Ishikawa (cell line): Measurements from ENCODE around the gene TNIK.

Source experiments
- CEBPB ChIP-seq: IDR thresholded peaks from 2 replicates; pipeline ENCODE4 v1.6.1; 2012
- CREB1 ChIP-seq: IDR thresholded peaks from 2 replicates; pipeline ENCODE4 v1.6.1; 2012; ENCODE audit warnings: low read depth
- EGR1 ChIP-seq: IDR thresholded peaks from 2 replicates; pipeline ENCODE4 v1.6.1; 2012
- EP300 ChIP-seq: IDR thresholded peaks from 2 replicates; pipeline ENCODE4 v1.6.1; 2012; ENCODE audit warnings: borderline replicate concordance
- FOXM1 ChIP-seq: IDR thresholded peaks from 2 replicates; pipeline ENCODE4 v1.6.1; 2012; ENCODE audit warnings: low read depth, borderline replicate concordance
- MAX ChIP-seq: IDR thresholded peaks from 2 replicates; pipeline ENCODE4 v1.6.1; 2012
- NFIC ChIP-seq: IDR thresholded peaks from 2 replicates; pipeline ENCODE4 v1.6.1; 2012
- RAD21 ChIP-seq: IDR thresholded peaks from 2 replicates; pipeline ENCODE4 v1.6.1; 2012; ENCODE audit warnings: low read depth
- TAF1 ChIP-seq: IDR thresholded peaks from 2 replicates; pipeline ENCODE4 v1.6.1; 2012; ENCODE audit warnings: low read depth, mild to moderate bottlenecking
- TCF12 ChIP-seq: IDR thresholded peaks from 2 replicates; pipeline ENCODE4 v1.6.1; 2012; ENCODE audit warnings: low read depth
- TEAD4 ChIP-seq: IDR thresholded peaks from 2 replicates; pipeline ENCODE4 v1.6.1; 2012
- YY1 ChIP-seq: IDR thresholded peaks from 2 replicates; pipeline ENCODE4 v1.6.1; 2012; ENCODE audit warnings: low read depth
- ZBTB7A ChIP-seq: IDR thresholded peaks from 2 replicates; pipeline ENCODE4 v1.6.1; 2012; ENCODE audit warnings: low read depth
- TF ChIP-seq, protein P1 (sequence below): IDR thresholded peaks from 2 replicates; pipeline ENCODE4 v1.6.1; 2012
- TF ChIP-seq, protein P2 (sequence below): IDR thresholded peaks from 2 replicates; pipeline ENCODE4 v1.6.1; 2012; ENCODE audit warnings: low read depth, mild to moderate bottlenecking

The TNIK gene

DNA sequence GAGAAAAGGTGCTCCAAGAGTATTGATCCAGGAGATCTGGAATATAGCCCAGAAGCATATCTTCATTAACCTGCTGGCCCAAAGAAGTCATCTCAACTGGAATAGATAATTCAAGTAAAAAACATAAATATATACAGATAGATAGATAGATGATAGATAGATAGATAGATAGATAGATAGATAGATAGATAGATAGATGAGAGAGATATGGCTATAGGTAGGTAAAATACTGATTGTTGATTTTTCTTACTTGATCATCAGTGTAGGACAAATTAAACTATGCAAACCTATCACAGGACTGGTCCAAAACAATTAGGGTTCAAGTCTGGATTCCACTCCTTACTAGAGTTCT lies 83.6 kb downstream of the TNIK start:
- TF ChIP-seq TAF1 = no peak
- no peak for TF ChIP-seq RAD21
- no peak for TF ChIP-seq TEAD4
- no peak for TF ChIP-seq TCF12
- TF ChIP-seq, protein P1, sequence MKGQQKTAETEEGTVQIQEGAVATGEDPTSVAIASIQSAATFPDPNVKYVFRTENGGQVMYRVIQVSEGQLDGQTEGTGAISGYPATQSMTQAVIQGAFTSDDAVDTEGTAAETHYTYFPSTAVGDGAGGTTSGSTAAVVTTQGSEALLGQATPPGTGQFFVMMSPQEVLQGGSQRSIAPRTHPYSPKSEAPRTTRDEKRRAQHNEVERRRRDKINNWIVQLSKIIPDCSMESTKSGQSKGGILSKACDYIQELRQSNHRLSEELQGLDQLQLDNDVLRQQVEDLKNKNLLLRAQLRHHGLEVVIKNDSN = no peak
- no peak for TF ChIP-seq CREB1
- TF ChIP-seq NFIC = no peak

DNA sequence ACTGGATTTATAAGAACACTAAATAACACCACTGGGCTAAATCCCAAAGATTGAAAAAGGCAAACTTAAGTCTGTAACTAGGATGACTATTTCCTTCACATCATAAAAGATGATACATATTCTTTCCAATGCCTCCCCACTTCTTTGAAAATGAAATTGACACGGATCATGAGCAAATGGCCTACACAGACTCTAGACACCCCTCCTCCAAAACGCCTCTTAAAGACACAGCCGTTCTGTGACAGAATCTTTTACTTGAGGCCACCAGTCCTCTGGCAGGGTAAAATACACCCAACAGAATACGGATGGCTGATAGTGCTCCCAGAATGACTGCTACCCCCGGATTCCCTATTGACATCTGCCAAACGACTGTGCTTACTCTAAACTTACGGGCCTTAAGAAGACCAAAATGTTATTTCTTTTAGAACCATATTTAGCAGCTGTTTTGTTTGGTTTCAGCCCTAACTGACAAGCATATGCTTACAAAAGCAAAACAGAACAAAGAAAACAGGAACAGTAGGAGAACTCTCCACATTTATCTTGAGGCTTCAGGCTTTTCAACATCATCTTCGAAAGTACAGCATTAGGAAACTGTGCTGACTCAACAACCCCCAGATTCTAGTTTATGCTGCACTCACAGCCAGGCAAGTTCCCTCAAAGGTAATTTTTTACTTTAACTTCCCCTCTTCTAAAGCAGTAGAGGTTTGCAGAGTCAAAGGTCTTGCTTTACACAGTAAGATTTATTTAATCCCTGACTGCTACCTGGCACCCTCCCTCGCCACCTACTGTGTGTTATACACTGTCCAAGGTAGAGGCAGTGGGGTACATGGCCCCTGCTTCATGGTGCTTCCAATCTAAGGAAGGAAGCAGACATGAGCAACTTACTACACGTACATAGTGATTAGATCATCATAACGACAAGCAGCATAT lies 84.3 kb downstream of the TNIK start:
- TF ChIP-seq, protein P2, sequence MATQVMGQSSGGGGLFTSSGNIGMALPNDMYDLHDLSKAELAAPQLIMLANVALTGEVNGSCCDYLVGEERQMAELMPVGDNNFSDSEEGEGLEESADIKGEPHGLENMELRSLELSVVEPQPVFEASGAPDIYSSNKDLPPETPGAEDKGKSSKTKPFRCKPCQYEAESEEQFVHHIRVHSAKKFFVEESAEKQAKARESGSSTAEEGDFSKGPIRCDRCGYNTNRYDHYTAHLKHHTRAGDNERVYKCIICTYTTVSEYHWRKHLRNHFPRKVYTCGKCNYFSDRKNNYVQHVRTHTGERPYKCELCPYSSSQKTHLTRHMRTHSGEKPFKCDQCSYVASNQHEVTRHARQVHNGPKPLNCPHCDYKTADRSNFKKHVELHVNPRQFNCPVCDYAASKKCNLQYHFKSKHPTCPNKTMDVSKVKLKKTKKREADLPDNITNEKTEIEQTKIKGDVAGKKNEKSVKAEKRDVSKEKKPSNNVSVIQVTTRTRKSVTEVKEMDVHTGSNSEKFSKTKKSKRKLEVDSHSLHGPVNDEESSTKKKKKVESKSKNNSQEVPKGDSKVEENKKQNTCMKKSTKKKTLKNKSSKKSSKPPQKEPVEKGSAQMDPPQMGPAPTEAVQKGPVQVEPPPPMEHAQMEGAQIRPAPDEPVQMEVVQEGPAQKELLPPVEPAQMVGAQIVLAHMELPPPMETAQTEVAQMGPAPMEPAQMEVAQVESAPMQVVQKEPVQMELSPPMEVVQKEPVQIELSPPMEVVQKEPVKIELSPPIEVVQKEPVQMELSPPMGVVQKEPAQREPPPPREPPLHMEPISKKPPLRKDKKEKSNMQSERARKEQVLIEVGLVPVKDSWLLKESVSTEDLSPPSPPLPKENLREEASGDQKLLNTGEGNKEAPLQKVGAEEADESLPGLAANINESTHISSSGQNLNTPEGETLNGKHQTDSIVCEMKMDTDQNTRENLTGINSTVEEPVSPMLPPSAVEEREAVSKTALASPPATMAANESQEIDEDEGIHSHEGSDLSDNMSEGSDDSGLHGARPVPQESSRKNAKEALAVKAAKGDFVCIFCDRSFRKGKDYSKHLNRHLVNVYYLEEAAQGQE = peak; percentile 46; the same call in 1 of the 2 replicates
- no peak for TF ChIP-seq CREB1
- TF ChIP-seq NFIC = no peak
- no peak for TF ChIP-seq ZBTB7A

DNA sequence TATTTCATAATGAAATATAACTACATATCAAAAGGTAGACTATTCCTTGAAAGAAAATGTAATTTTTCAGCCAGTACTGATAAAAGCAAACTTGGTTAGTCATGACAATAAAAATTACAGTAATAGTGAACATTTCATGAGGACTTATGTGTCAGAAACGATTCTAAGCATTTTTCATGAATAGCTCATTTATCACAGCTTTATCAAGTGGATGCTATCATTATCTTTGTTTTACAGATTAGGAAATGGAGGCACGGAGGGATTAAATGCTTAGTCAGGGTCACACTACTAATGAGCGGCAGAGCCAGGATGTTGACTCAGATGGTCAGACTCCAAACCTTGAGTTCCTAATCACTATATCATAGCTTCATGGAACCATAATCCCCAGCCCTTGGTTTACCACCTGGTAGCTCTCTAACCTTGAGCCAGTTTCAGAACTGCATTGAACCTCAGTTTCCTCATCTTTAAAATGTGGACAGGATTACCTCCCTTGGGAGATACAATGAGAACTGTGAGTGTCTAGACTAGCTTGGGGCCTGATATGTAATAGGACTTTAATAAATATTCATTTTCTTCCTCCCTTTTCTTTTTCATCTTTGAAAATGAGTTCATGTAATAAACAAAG lies 85.4 kb downstream of the TNIK start:
- no peak for TF ChIP-seq YY1
- TF ChIP-seq MAX = no peak
- no peak for TF ChIP-seq CEBPB
- no peak for TF ChIP-seq NFIC
- TF ChIP-seq, protein P2 = no peak
- no peak for TF ChIP-seq CREB1
- no peak for TF ChIP-seq TAF1
- TF ChIP-seq ZBTB7A = no peak
- TF ChIP-seq TEAD4 = no peak
- TF ChIP-seq EGR1 = no peak
- TF ChIP-seq TCF12 = no peak
- TF ChIP-seq, protein P1 = no peak
- no peak for TF ChIP-seq EP300
- no peak for TF ChIP-seq RAD21
- no peak for TF ChIP-seq FOXM1

- TF ChIP-seq, protein P1 = no peak
- TF ChIP-seq EGR1 (no peak), FOXM1 (no peak), CEBPB (no peak), CREB1 (no peak)
- TF ChIP-seq, protein P2 = no peak
These were observed 85.9 kb downstream of the TNIK start for GRCh38 chr3:171374260-171374659.
